A673 (cell line): Measurements from ENCODE around the gene DCAF15. TPM values are rescaled to one million over a fixed set of nuclear protein-coding genes. Genes with fewer than 3 reads are reported as not detected.
"Not testable (repeated sequence)": the region's sequence is repeated elsewhere in the genome, so short reads cannot be mapped to it uniquely, and the experiment has no call there.

Experiments used
- BruUV-seq: library from RNA; stranded (reverse); fragments of 400-500 nt; replicated peaks from 2 replicates; lab custom pipeline; 2021; lab: Mats Ljungman, UMichigan
- CTCF ChIA-PET: fragments of 300-600 bp; sonication (Branson Sonifier 250); formaldehyde crosslinking; loops from one replicate; lab custom pipeline; 2022; ENCODE audit warnings: antibody characterized with exemption; lab: Charles Lee
- POLR2A ChIA-PET: fragments of 300-600 bp; sonication (Branson Sonifier 250); formaldehyde crosslinking; loops from one replicate; lab custom pipeline; 2022; ENCODE audit warnings: antibody characterized with exemption; ENCODE audit not compliant: low non-redundant PET; lab: Charles Lee
- DNase-seq: peaks from one replicate; pipeline ENCODE4 v3.0.0-alpha.2; 2015; ENCODE audit warnings: low spot score
- H3K27ac ChIP-seq: fragments of 200-600 bp; sonication (generic); 2 replicates; pipeline ENCODE4 v1.5.1; 2016; ENCODE audit warnings: mixed run types, low read depth, mild to moderate bottlenecking, mixed read lengths, antibody characterized with exemption, low read length; ENCODE audit not compliant: poor library complexity, severe bottlenecking
- H3K27me3 ChIP-seq: fragments of 200-600 bp; sonication (generic); replicated peaks from 2 replicates; pipeline ENCODE4 v1.6.1; 2017; ENCODE audit warnings: mixed run types, low read depth, mild to moderate bottlenecking, mixed read lengths, antibody characterized with exemption, low read length; ENCODE audit not compliant: insufficient read depth, poor library complexity
- H3K36me3 ChIP-seq: fragments of 200-600 bp; sonication (generic); 2 replicates; pipeline ENCODE4 v1.6.1; 2016; ENCODE audit warnings: mixed run types, mild to moderate bottlenecking, mixed read lengths, antibody characterized with exemption, low read length; ENCODE audit not compliant: insufficient read depth, poor library complexity, severe bottlenecking
- H3K4me1 ChIP-seq: fragments of 200-600 bp; sonication (generic); 2 replicates; pipeline ENCODE4 v1.6.1; 2017; ENCODE audit warnings: mixed run types, mild to moderate bottlenecking, mixed read lengths, antibody characterized with exemption, low read length; ENCODE audit not compliant: insufficient read depth, poor library complexity, severe bottlenecking
- H3K4me3 ChIP-seq: fragments of 200-600 bp; sonication (generic); 2 replicates; pipeline ENCODE4 v1.5.1; 2016; ENCODE audit warnings: low read depth, mixed run types, mild to moderate bottlenecking, mixed read lengths, low read length; ENCODE audit not compliant: poor library complexity, severe bottlenecking
- H3K9me3 ChIP-seq: fragments of 200-600 bp; sonication (generic); 2 replicates; pipeline ENCODE4 v1.6.1; 2016; ENCODE audit warnings: mixed run types, low read depth, mild to moderate bottlenecking, mixed read lengths, antibody characterized with exemption, low read length; ENCODE audit not compliant: poor library complexity, severe bottlenecking
- CTCF ChIP-seq: fragments of 300-800, 200-600 bp; sonication (generic); conservative IDR thresholded peaks from 2 replicates; pipeline ENCODE4 v1.5.1; 2017; ENCODE audit warnings: low read depth, mild to moderate bottlenecking, antibody characterized with exemption, low read length, moderate library complexity, mixed read lengths
- EZH2 ChIP-seq: fragments of 200-600 bp; sonication (generic); IDR thresholded peaks from 2 replicates; pipeline ENCODE4 v1.6.1; 2017; ENCODE audit warnings: borderline replicate concordance, low read depth, mild to moderate bottlenecking, mixed read lengths, antibody characterized with exemption, low read length; ENCODE audit not compliant: poor library complexity, severe bottlenecking
- intact Hi-C: fragments of 100-400 bp; cut with micrococcal nuclease; formaldehyde crosslinking; loops from one replicate; pipeline ENCODE4 v1.10.0; 2022; ENCODE audit not compliant: unreplicated experiment
- total RNA-seq: library from RNA; stranded (reverse); gene quantifications from 2 replicates; pipeline ENCODE4 v1.2.3, GENCODE V29; 2021

DCAF15 gene
- total RNA-seq, 1 experiment from 2014 or later = 65.4 TPM

- intact Hi-C loops = no loop called here
- Histone ChIP-seq H3K4me3 (no peak overlapping the region), H3K9me3 (no peaks in the 10 kb centered on the region), H3K4me1 (no peaks in the 10 kb centered on the region), H3K36me3 (peaks cover 28% of the 10 kb centered on the region), H3K27me3 (no peaks in the 10 kb centered on the region), H3K27ac (no peak overlapping the region)
- no peak for TF ChIP-seq EZH2
- no peak for TF ChIP-seq CTCF
- no TSS peak for BruUV-seq
- ChIA-PET CTCF (no interaction called here), POLR2A (interaction anchor here (0.6 kb wide), 1 partner anchor 74 kb away, joined by 3 read pairs; no protein-coding TSS in a partner anchor)
- DNase-seq = no peak
These were observed 20.3 kb downstream of the DCAF15 start for GRCh38 chr19:13972368-13973155.

GRCh38 chr19:13973479-13973878 is 21.2 kb downstream of the DCAF15 start:
- H3K36me3 ChIP-seq = peaks cover 19% of the 10 kb centered on the region
- intact Hi-C loops, H3K27ac ChIP-seq, H3K4me3 ChIP-seq, H3K9me3 ChIP-seq, DNase-seq, CTCF ChIA-PET, H3K27me3 ChIP-seq, POLR2A ChIA-PET, H3K4me1 ChIP-seq, BruUV-seq: not testable (repeated sequence)

GRCh38 chr19:13974073-13974472 is 21.8 kb downstream of the DCAF15 start:
- H3K27ac ChIP-seq = no peak overlapping the region
- TF ChIP-seq CTCF (no peak), EZH2 (no peak)
- no peaks in the 10 kb centered on the region for H3K27me3 ChIP-seq
- H3K4me1 ChIP-seq = peaks cover 10% of the 10 kb centered on the region
- ChIA-PET CTCF (no interaction called here), POLR2A (no interaction called here)
- H3K4me3 ChIP-seq = no peak overlapping the region
- H3K36me3 ChIP-seq = peaks cover 14% of the 10 kb centered on the region
- BruUV-seq = TSS peak; percentile 36
- intact Hi-C loops = no loop called here
- no peaks in the 10 kb centered on the region for H3K9me3 ChIP-seq
- DNase-seq = peak; percentile 42
